Measurements from ENCODE around the gene MAP3K1. TPM values are rescaled to one million over a fixed set of nuclear protein-coding genes. Genes with fewer than 3 reads are reported as not detected.
A peak's percentile ranks its signal among the peaks of the same experiment; 100 is the strongest.

MAP3K1 gene
- total and polyA plus RNA-seq, 9 of the 15 experiments (the other 6 are each of a cell fraction or from before 2014, with no cell fraction given), result 3.9 to 13.9 (median 7.5) TPM

DNA sequence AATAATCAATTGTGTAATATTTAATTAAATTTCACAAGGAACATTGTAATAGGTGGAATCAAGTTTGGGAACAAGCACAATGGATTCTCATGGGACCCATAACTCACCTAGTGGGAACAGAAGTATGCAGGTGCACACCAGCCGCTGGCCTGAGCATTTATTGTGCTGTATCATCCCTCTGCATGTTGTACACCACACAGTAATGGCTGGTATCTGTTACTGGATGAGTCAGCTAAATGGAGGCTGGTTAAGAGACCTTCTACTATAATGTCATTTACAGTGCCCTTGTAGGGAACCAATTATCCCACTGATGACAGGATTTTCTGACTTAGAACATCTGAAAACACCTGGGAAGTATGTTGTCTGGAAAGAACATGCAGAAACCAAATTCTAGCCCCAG, 3.2 kb upstream of the MAP3K1 start (continued):
- TF ChIP-seq KAT2B (IDR thresholded peaks at IDR 0.05; ENCODE audit: low read depth, low read length), result no peak
- no peak for TF ChIP-seq MED1 (CRISPR knock-in tag; IDR thresholded peaks at IDR 0.05; ENCODE audit: borderline replicate concordance)
- no peak for TF ChIP-seq HSF4 (CRISPR knock-in tag; IDR thresholded peaks at IDR 0.05; ENCODE audit: borderline replicate concordance)
- TF ChIP-seq, protein P1, sequence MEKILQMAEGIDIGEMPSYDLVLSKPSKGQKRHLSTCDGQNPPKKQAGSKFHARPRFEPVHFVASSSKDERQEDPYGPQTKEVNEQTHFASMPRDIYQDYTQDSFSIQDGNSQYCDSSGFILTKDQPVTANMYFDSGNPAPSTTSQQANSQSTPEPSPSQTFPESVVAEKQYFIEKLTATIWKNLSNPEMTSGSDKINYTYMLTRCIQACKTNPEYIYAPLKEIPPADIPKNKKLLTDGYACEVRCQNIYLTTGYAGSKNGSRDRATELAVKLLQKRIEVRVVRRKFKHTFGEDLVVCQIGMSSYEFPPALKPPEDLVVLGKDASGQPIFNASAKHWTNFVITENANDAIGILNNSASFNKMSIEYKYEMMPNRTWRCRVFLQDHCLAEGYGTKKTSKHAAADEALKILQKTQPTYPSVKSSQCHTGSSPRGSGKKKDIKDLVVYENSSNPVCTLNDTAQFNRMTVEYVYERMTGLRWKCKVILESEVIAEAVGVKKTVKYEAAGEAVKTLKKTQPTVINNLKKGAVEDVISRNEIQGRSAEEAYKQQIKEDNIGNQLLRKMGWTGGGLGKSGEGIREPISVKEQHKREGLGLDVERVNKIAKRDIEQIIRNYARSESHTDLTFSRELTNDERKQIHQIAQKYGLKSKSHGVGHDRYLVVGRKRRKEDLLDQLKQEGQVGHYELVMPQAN (IDR thresholded peaks at IDR 0.05; ENCODE audit: borderline replicate concordance), result no peak
- no peak for TF ChIP-seq ZNF165 (CRISPR knock-in tag; IDR thresholded peaks at IDR 0.05; ENCODE audit: borderline replicate concordance)
- no peak for TF ChIP-seq PTRF (tag; IDR thresholded peaks at IDR 0.05)
- TF ChIP-seq PCBP2 (IDR thresholded peaks at IDR 0.05; ENCODE audit: low read depth, low read length, poor library complexity, severe bottlenecking), result no peak
- TF ChIP-seq SREBF2 (CRISPR knock-in tag; IDR thresholded peaks at IDR 0.05), result no peak
- TF ChIP-seq, protein P2, sequence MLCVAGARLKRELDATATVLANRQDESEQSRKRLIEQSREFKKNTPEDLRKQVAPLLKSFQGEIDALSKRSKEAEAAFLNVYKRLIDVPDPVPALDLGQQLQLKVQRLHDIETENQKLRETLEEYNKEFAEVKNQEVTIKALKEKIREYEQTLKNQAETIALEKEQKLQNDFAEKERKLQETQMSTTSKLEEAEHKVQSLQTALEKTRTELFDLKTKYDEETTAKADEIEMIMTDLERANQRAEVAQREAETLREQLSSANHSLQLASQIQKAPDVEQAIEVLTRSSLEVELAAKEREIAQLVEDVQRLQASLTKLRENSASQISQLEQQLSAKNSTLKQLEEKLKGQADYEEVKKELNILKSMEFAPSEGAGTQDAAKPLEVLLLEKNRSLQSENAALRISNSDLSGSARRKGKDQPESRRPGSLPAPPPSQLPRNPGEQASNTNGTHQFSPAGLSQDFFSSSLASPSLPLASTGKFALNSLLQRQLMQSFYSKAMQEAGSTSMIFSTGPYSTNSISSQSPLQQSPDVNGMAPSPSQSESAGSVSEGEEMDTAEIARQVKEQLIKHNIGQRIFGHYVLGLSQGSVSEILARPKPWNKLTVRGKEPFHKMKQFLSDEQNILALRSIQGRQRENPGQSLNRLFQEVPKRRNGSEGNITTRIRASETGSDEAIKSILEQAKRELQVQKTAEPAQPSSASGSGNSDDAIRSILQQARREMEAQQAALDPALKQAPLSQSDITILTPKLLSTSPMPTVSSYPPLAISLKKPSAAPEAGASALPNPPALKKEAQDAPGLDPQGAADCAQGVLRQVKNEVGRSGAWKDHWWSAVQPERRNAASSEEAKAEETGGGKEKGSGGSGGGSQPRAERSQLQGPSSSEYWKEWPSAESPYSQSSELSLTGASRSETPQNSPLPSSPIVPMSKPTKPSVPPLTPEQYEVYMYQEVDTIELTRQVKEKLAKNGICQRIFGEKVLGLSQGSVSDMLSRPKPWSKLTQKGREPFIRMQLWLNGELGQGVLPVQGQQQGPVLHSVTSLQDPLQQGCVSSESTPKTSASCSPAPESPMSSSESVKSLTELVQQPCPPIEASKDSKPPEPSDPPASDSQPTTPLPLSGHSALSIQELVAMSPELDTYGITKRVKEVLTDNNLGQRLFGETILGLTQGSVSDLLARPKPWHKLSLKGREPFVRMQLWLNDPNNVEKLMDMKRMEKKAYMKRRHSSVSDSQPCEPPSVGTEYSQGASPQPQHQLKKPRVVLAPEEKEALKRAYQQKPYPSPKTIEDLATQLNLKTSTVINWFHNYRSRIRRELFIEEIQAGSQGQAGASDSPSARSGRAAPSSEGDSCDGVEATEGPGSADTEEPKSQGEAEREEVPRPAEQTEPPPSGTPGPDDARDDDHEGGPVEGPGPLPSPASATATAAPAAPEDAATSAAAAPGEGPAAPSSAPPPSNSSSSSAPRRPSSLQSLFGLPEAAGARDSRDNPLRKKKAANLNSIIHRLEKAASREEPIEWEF (CRISPR knock-in tag; IDR thresholded peaks at IDR 0.05), result no peak
- no peak for TF ChIP-seq CREBBP (IDR thresholded peaks at IDR 0.05; ENCODE audit: low read depth, low read length)
- TF ChIP-seq, protein P3, sequence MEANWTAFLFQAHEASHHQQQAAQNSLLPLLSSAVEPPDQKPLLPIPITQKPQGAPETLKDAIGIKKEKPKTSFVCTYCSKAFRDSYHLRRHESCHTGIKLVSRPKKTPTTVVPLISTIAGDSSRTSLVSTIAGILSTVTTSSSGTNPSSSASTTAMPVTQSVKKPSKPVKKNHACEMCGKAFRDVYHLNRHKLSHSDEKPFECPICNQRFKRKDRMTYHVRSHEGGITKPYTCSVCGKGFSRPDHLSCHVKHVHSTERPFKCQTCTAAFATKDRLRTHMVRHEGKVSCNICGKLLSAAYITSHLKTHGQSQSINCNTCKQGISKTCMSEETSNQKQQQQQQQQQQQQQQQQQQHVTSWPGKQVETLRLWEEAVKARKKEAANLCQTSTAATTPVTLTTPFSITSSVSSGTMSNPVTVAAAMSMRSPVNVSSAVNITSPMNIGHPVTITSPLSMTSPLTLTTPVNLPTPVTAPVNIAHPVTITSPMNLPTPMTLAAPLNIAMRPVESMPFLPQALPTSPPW (CRISPR knock-in tag; IDR thresholded peaks at IDR 0.05), result 0 out of 2 replicates have a peak, but pooled peaks have one; percentile 13
- TF ChIP-seq, protein P4, sequence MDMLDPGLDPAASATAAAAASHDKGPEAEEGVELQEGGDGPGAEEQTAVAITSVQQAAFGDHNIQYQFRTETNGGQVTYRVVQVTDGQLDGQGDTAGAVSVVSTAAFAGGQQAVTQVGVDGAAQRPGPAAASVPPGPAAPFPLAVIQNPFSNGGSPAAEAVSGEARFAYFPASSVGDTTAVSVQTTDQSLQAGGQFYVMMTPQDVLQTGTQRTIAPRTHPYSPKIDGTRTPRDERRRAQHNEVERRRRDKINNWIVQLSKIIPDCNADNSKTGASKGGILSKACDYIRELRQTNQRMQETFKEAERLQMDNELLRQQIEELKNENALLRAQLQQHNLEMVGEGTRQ (CRISPR knock-in tag; IDR thresholded peaks at IDR 0.05), result no peak
- TF ChIP-seq RNF2 (IDR thresholded peaks at IDR 0.05), result no peak
- TF ChIP-seq, protein P5, sequence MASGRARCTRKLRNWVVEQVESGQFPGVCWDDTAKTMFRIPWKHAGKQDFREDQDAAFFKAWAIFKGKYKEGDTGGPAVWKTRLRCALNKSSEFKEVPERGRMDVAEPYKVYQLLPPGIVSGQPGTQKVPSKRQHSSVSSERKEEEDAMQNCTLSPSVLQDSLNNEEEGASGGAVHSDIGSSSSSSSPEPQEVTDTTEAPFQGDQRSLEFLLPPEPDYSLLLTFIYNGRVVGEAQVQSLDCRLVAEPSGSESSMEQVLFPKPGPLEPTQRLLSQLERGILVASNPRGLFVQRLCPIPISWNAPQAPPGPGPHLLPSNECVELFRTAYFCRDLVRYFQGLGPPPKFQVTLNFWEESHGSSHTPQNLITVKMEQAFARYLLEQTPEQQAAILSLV (tag; IDR thresholded peaks at IDR 0.05), result no peak
- TF ChIP-seq, protein P6, sequence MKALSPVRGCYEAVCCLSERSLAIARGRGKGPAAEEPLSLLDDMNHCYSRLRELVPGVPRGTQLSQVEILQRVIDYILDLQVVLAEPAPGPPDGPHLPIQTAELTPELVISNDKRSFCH (CRISPR knock-in tag; IDR thresholded peaks at IDR 0.05), result no peak
- TF ChIP-seq, protein P6 (tag; IDR thresholded peaks at IDR 0.05), result no peak
- no peak for TF ChIP-seq MCM3 (IDR thresholded peaks at IDR 0.05)
- TF ChIP-seq COPS2 (conservative IDR thresholded peaks at IDR 0.05), result no peak
